H1 (cell line): ENCODE data around the gene MRTFA. TPM values are rescaled to one million over a fixed set of nuclear protein-coding genes. Genes with fewer than 3 reads are reported as not detected.

Source experiments
- CTCF ChIA-PET: fragments of 300-600 bp; sonication (Branson Sonifier 250); formaldehyde crosslinking; loops from one replicate; lab custom pipeline; 2021; ENCODE audit not compliant: partially characterized antibody; lab: Charles Lee
- POLR2A ChIA-PET: fragments of 300-600 bp; sonication (Branson Sonifier 250); formaldehyde crosslinking; loops from one replicate; lab custom pipeline; 2021; ENCODE audit warnings: inconsistent platforms; ENCODE audit not compliant: partially characterized antibody; lab: Charles Lee
- DNase-seq, 2 experiments: peaks; one replicate each; pipeline versions ENCODE4 v3.0.0 to v3.0.0-alpha.2; 2010 to 2022; ENCODE audit warnings: low spot score in 2 of 2, low read depth in 1 of 2, mixed read lengths in 1 of 2
- FAIRE-seq: peaks from 2 replicates; lab custom pipeline; 2011; peaks lifted over from hg19 to GRCh38; lab: Jason Lieb, UNC
- H2AFZ ChIP-seq: 2 replicates; pipeline ENCODE4 v1.8.1; 2012; ENCODE audit warnings: low read length, inconsistent platforms
- H2AK5ac ChIP-seq: 2 replicates; pipeline ENCODE4 v1.6.1; 2013; ENCODE audit warnings: low read depth, low read length
- H2BK120ac ChIP-seq: replicated peaks from 2 replicates; pipeline ENCODE3; 2013; ENCODE audit warnings: low read depth, low read length, inconsistent platforms
- H2BK12ac ChIP-seq: 2 replicates; pipeline ENCODE4 v1.6.1; 2013; ENCODE audit warnings: low read depth, low read length
- H2BK15ac ChIP-seq: 2 replicates; pipeline ENCODE4 v1.6.1; 2013; ENCODE audit warnings: low read length
- H2BK20ac ChIP-seq: 2 replicates; pipeline ENCODE4 v1.6.1; 2013; ENCODE audit warnings: low read length
- H2BK5ac ChIP-seq: 2 replicates; pipeline ENCODE4 v1.6.1; 2013; ENCODE audit warnings: low read depth, low read length
- H3K14ac ChIP-seq: 2 replicates; pipeline ENCODE4 v1.6.1; 2013; ENCODE audit warnings: inconsistent platforms; ENCODE audit not compliant: insufficient read length
- H3K18ac ChIP-seq: 2 replicates; pipeline ENCODE4 v1.6.1; 2013; ENCODE audit warnings: low read length; ENCODE audit errors: extremely low read depth
- H3K23ac ChIP-seq: 2 replicates; pipeline ENCODE4 v1.6.1; 2013; ENCODE audit warnings: inconsistent platforms; ENCODE audit not compliant: insufficient read length
- H3K23me2 ChIP-seq: 2 replicates; pipeline ENCODE4 v1.6.1; 2013; ENCODE audit warnings: low read depth, low read length
- H3K27ac ChIP-seq: 2 replicates; pipeline ENCODE4 v1.6.1; 2011; ENCODE audit warnings: low read depth, low read length, inconsistent platforms
- H3K27me3 ChIP-seq, 4 experiments: replicated peaks in 1 of 4; 1 replicate in 1 of 4; 2 replicates in 3 of 4; pipeline versions ENCODE4 v1.6.1 to v1.8.1; 2011 to 2013; ENCODE audit warnings: low read length in 3 of 4, mild to moderate bottlenecking in 3 of 4, inconsistent platforms in 2 of 4, mixed read lengths in 2 of 4, moderate library complexity in 1 of 4; ENCODE audit not compliant: control insufficient read depth in 3 of 4, insufficient read depth in 3 of 4; ENCODE audit errors: extremely low read depth in 1 of 4
- H3K36me3 ChIP-seq, 4 experiments: 2 replicates each; pipeline versions ENCODE4 v1.6.1 to v1.8.1; 2011 to 2013; ENCODE audit warnings: mild to moderate bottlenecking in 4 of 4, low read length in 3 of 4, moderate library complexity in 2 of 4, control low read depth in 1 of 4, inconsistent platforms in 1 of 4; ENCODE audit not compliant: insufficient read depth in 4 of 4, control insufficient read depth in 2 of 4
- H3K4ac ChIP-seq: replicated peaks from 2 replicates; pipeline ENCODE3; 2013; ENCODE audit warnings: low read length, low read depth, mixed read lengths, inconsistent platforms; ENCODE audit not compliant: insufficient read length
- H3K4me1 ChIP-seq, 4 experiments: replicated peaks in 1 of 4; 1 replicate in 1 of 4; 2 replicates in 3 of 4; pipeline versions ENCODE4 v1.6.1 to v1.8.1; 2011 to 2013; ENCODE audit warnings: low read length in 3 of 4, inconsistent platforms in 2 of 4, mixed read lengths in 1 of 4; ENCODE audit not compliant: insufficient read depth in 4 of 4, control insufficient read depth in 3 of 4
- H3K4me2 ChIP-seq, 2 experiments: 2 replicates each; pipeline versions ENCODE4 v1.6.1 to v1.8.1; 2011 to 2013; ENCODE audit warnings: low read depth in 2 of 2, low read length in 2 of 2, control low read depth in 1 of 2, inconsistent platforms in 1 of 2, mild to moderate bottlenecking in 1 of 2; ENCODE audit not compliant: insufficient read depth in 1 of 2
- H3K4me3 ChIP-seq, 4 experiments: fragments of 200-600, 300-600 bp in 1 of 4; sonication (generic), shearing (Covaris generic), sonication (Bioruptor Twin) in 1 of 4; 2 replicates each; pipeline versions ENCODE4 v1.5.1 to v1.8.1; 2011 to 2016; ENCODE audit warnings: low read length in 4 of 4, low read depth in 3 of 4, control low read depth in 2 of 4, inconsistent platforms in 2 of 4, mild to moderate bottlenecking in 2 of 4, mixed read lengths in 1 of 4, moderate library complexity in 1 of 4; ENCODE audit not compliant: insufficient read depth in 2 of 4; ENCODE audit errors: extremely low read depth in 1 of 4
- H3K56ac ChIP-seq: replicated peaks from 2 replicates; pipeline ENCODE3; 2013; ENCODE audit warnings: low read depth, mild to moderate bottlenecking, mixed read lengths, low read length, inconsistent platforms; ENCODE audit not compliant: insufficient read length
- H3K79me1 ChIP-seq: 2 replicates; pipeline ENCODE4 v1.6.1; 2013; ENCODE audit warnings: low read depth, low read length, control low read depth
- H3K79me2 ChIP-seq, 2 experiments: 2 replicates each; pipeline versions ENCODE4 v1.6.1 to v1.8.1; 2012 to 2013; ENCODE audit warnings: low read length in 2 of 2, mild to moderate bottlenecking in 2 of 2, inconsistent platforms in 1 of 2; ENCODE audit not compliant: insufficient read depth in 2 of 2, control insufficient read depth in 1 of 2
- H3K9ac ChIP-seq, 4 experiments: replicated peaks in 1 of 4; 1 replicate in 1 of 4; 2 replicates in 3 of 4; pipeline versions ENCODE4 v1.6.1 to v1.8.1; 2011 to 2013; ENCODE audit warnings: low read depth in 3 of 4, low read length in 3 of 4, control low read depth in 2 of 4, mild to moderate bottlenecking in 2 of 4, moderate library complexity in 2 of 4, inconsistent platforms in 1 of 4; ENCODE audit errors: extremely low read depth in 1 of 4
- H3K9me3 ChIP-seq, 2 experiments: 2 replicates each; pipeline versions ENCODE4 v1.6.1 to v1.8.1; 2012 to 2013; ENCODE audit warnings: mild to moderate bottlenecking in 2 of 2, moderate library complexity in 2 of 2, control low read depth in 1 of 2, inconsistent platforms in 1 of 2, low read depth in 1 of 2, low read length in 1 of 2, mixed read lengths in 1 of 2; ENCODE audit not compliant: insufficient read depth in 2 of 2
- H4K20me1 ChIP-seq, 2 experiments: replicated peaks in 1 of 2; 2 replicates each; pipeline versions ENCODE3 to v1.8.1; 2011 to 2013; ENCODE audit warnings: inconsistent platforms in 2 of 2, low read length in 2 of 2, mild to moderate bottlenecking in 1 of 2; ENCODE audit not compliant: insufficient read depth in 2 of 2, control insufficient read depth in 1 of 2
- H4K5ac ChIP-seq: 2 replicates; pipeline ENCODE4 v1.6.1; 2013; ENCODE audit warnings: low read length, low read depth, mixed read lengths, inconsistent platforms; ENCODE audit not compliant: insufficient read length
- H4K8ac ChIP-seq: 2 replicates; pipeline ENCODE4 v1.8.0; 2013; ENCODE audit warnings: mild to moderate bottlenecking, moderate library complexity, low read length, inconsistent platforms; ENCODE audit not compliant: insufficient read depth; ENCODE audit errors: extremely low read depth
- H4K91ac ChIP-seq: replicated peaks from 2 replicates; pipeline ENCODE3; 2013; ENCODE audit warnings: low read length, mixed read lengths, inconsistent platforms; ENCODE audit not compliant: insufficient read length
- CHD1 ChIP-seq: IDR thresholded peaks from 2 replicates; pipeline ENCODE4 v1.6.1; 2012; ENCODE audit warnings: low read depth, low read length, improper control_type of control experiment
- KDM5A ChIP-seq: fragments of 200-600 bp; IDR thresholded peaks from 2 replicates; pipeline ENCODE4 v1.7.1; 2012; ENCODE audit warnings: mild to moderate bottlenecking, low read length, inconsistent platforms, mixed read lengths
- RFX5 ChIP-seq: IDR thresholded peaks from 2 replicates; pipeline ENCODE4 v1.6.1; 2011; ENCODE audit warnings: low read depth, low read length, improper control_type of control experiment, borderline replicate concordance
- WGBS, 2 experiments: shearing (Covaris generic) in 1 of 2; methylation state at CpG; one replicate each; pipeline versions ENCODE4 v1.1.6 to v1.1.7; 2013 to 2015; ENCODE audit warnings: low lambda C conversion rate in 2 of 2, mixed read lengths in 2 of 2, inconsistent platforms in 1 of 2, low coverage in 1 of 2, missing lambda C conversion rate in 1 of 2; ENCODE audit not compliant: insufficient replicate concordance in 2 of 2, insufficient coverage in 1 of 2, insufficient read length in 1 of 2; ENCODE audit errors: extremely low coverage in 1 of 2, missing lambda C conversion rate in 1 of 2; 5-methylcytosine and 5-hydroxymethylcytosine counted together
- polyA plus RNA-seq, 7 experiments: library from polyadenylated mRNA; depleted of rRNA in 3 of 7; stranded (reverse) in 5 of 7; unstranded in 2 of 7; fragments of >200 nt in 5 of 7; fragments of 200-250 nt in 2 of 7; gene quantifications; 1 replicate in 5 of 7; 2 replicates in 1 of 7; 4 replicates in 1 of 7; pipeline versions ENCODE4 v1.2.1 to v1.2.3, GENCODE V29; 2011 to 2013; ENCODE audit warnings: missing spikeins in 2 of 7, mixed read lengths in 2 of 7
- total RNA-seq: library from RNA; stranded (reverse); fragmentation: NEBNext Ultra II Directional; extraction: Animal tissue kit (Norgen Biotek cat#: 25700); gene quantifications from 2 replicates; pipeline ENCODE4 v1.2.1, GENCODE V29; 2021

MRTFA gene
- total and polyA plus RNA-seq, 2 of the 8 experiments (the other 6 are each of a cell fraction or from before 2014, with no cell fraction given) = 5.4 to 37.9 TPM

DNA sequence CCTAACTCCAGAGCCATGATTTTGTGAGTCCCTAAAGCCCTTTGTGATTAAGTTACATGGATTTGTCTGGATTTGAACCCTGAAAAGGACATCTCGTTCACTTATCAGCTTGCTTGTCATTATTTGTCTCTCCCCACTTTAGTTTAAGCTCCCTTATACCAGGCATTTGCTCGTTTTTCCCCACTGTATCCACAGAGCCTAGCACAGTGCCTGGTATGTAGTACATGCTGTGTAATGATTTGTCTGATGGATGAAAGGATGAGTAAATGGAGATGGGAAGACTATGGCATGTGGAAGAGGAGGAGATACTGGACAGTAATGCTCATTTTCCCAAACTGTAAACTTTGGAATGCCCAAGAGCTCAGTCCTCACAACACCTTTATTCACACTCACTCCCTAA is 33.5 kb upstream of the MRTFA start:
- Histone ChIP-seq H2BK15ac (no peak overlapping the region), H3K9ac (no peak overlapping the region), H4K91ac (no peak overlapping the region), H2AK5ac (no peak overlapping the region), H2BK120ac (no peak overlapping the region), H3K23me2 (no peaks in the 10 kb centered on the region), H4K20me1 (no peaks in the 10 kb centered on the region), H3K4me1 (no peaks in the 10 kb centered on the region), H3K4me2 (no peak overlapping the region), H3K56ac (no peak overlapping the region), H3K4me3 (no peak overlapping the region), H2BK12ac (no peak overlapping the region), H3K79me2 (no peaks in the 10 kb centered on the region), H3K18ac (no peak overlapping the region), H2AFZ (no peak overlapping the region), H4K8ac (no peak overlapping the region), H3K36me3 (no peaks in the 10 kb centered on the region), H3K23ac (no peak overlapping the region), H3K4ac (no peak overlapping the region), H3K27me3 (no peaks in the 10 kb centered on the region), H2BK5ac (no peak overlapping the region), H3K79me1 (no peaks in the 10 kb centered on the region), H3K14ac (no peak overlapping the region), H4K5ac (no peak overlapping the region), H3K9me3 (0 out of 4 replicates have a peak, but pooled peaks cover 0 to 2% of the 10 kb centered on the region in 2 experiments), H2BK20ac (no peak overlapping the region), H3K27ac (no peak overlapping the region)
- DNase-seq (no peak), FAIRE-seq (no peak)
- ChIA-PET CTCF (interaction anchor here (0.6 kb wide), 1 partner anchor 1979 kb away, joined by 3 read pairs; no protein-coding TSS in a partner anchor), POLR2A (no interaction called here)
- WGBS, 2 experiments = 87% methylated on average over 2 of the region's 2 CpGs; no CpG with 5 or more reads in 1 of the 2 experiments
- no peak for TF ChIP-seq KDM5A
- no peak for TF ChIP-seq RFX5
- no peak for TF ChIP-seq CHD1
